ENCODE data around the gene SDC1. TPM values are rescaled to one million over a fixed set of nuclear protein-coding genes. Genes with fewer than 3 reads are reported as not detected.

Gene SDC1
- total and polyA plus RNA-seq, 8 donors, result 16.0 to 140 (median 45.0) TPM

DNA sequence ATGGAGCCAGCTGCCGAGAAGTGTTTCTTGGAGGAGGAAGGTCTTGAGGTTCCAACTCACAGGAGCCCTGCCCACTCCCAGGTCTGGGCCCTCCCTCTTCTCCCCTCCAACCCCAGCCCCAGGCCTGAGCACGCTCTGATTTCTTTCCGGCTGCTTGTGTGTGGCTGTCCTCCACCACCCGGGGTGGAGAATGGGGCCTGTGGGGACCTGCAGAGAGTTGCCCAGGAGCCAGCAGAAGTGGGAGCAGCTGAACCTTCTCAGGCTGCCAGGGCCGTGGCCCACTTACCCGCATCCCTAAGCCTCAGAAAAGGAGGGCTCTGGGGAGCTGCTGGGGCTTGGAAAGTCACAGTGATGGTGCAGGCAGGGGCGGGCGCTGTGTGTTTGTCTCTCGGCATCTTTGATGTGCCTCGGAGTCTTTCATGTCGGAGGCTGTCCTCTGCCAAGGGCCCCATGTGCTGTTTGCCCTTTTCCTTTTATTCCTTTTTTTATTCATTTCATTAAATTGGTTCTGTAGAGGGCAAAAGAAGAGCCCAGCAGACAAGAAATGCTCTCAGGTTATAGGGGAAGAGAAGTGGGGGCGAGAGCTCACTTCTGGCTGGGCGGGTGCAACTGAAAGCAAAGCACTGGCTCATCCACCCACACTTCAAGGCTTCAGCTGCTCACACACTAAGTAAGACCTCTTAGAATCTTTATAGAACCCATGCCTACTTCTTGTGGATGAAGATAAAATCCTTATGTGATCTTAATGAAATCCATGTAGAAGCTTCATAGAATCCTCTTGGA lies 52.5 kb downstream of the SDC1 start:
- DNase-seq, result peak; percentile 23 to 51
- Histone ChIP-seq H3K36me3 (no peaks in the 10 kb centered on the region), H3K4me1 (no peaks in the 10 kb centered on the region), H3K27me3 (peaks cover 0 to 7% (median 0%) of the 10 kb centered on the region in 3 donors), H3K9me3 (no peaks in the 10 kb centered on the region), H3K27ac (no peak overlapping the region), H3K4me3 (no peak overlapping the region)
- TF ChIP-seq POLR2A (IDR thresholded peaks at IDR 0.05) (no peak), EP300 (IDR thresholded peaks at IDR 0.05) (no peak)
- intact Hi-C loops (cut with DNase I; ENCODE audit: low total_unique reads), result no loop called here
- 71 to 91% (median 82%) methylated on average over 10 to 13 of the region's 13 CpGs for WGBS, 5 donors

DNA sequence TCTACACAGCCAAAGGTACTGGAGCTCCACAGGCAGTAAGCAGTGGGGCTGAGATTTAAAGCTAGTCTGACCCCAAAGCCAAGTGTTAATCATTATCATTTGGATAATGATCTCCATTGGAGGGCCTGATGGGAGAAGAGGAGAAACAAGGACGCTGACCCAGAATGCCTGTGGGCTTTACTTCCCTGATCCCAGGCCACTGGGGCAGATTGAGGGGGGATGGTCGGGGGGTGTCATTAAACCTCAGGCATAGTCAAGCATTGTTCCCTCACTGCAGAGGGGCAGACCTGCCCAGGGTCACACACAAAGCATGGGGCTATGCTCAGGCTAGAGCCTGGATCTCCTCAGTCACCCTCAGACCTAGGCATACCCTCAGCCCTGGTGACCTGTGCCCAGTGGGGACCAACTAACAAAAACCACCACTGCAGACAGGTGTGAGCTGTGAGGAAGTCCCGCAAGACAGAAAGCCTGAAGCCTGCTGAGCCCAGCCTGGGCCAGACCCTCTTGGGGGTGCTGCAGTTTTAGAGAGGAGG lies 53.4 kb downstream of the SDC1 start:
- H3K4me1 ChIP-seq, result no peaks in the 10 kb centered on the region
- no peak for TF ChIP-seq POLR2A (IDR thresholded peaks at IDR 0.05)
- TF ChIP-seq, protein P1, sequence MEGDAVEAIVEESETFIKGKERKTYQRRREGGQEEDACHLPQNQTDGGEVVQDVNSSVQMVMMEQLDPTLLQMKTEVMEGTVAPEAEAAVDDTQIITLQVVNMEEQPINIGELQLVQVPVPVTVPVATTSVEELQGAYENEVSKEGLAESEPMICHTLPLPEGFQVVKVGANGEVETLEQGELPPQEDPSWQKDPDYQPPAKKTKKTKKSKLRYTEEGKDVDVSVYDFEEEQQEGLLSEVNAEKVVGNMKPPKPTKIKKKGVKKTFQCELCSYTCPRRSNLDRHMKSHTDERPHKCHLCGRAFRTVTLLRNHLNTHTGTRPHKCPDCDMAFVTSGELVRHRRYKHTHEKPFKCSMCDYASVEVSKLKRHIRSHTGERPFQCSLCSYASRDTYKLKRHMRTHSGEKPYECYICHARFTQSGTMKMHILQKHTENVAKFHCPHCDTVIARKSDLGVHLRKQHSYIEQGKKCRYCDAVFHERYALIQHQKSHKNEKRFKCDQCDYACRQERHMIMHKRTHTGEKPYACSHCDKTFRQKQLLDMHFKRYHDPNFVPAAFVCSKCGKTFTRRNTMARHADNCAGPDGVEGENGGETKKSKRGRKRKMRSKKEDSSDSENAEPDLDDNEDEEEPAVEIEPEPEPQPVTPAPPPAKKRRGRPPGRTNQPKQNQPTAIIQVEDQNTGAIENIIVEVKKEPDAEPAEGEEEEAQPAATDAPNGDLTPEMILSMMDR (IDR thresholded peaks at IDR 0.05), result no peak
- no peak for TF ChIP-seq EP300 (IDR thresholded peaks at IDR 0.05)
- TF ChIP-seq POLR2AphosphoS5 (IDR thresholded peaks at IDR 0.05), result no peak
- WGBS, 5 donors, result 88 to 100% (median 92%) methylated on average over 2 to 3 of the region's 3 CpGs
- DNase-seq, result peak in 1 of 2 donors; percentile 10
- H3K27ac ChIP-seq, result no peak overlapping the region
- peaks cover 0 to 7% (median 0%) of the 10 kb centered on the region in 3 donors for H3K27me3 ChIP-seq
- no peaks in the 10 kb centered on the region for H3K9me3 ChIP-seq
- intact Hi-C loops (cut with DNase I; ENCODE audit: low total_unique reads), result no loop called here
- no peaks in the 10 kb centered on the region for H3K36me3 ChIP-seq
- H3K4me3 ChIP-seq, result no peak overlapping the region

DNA sequence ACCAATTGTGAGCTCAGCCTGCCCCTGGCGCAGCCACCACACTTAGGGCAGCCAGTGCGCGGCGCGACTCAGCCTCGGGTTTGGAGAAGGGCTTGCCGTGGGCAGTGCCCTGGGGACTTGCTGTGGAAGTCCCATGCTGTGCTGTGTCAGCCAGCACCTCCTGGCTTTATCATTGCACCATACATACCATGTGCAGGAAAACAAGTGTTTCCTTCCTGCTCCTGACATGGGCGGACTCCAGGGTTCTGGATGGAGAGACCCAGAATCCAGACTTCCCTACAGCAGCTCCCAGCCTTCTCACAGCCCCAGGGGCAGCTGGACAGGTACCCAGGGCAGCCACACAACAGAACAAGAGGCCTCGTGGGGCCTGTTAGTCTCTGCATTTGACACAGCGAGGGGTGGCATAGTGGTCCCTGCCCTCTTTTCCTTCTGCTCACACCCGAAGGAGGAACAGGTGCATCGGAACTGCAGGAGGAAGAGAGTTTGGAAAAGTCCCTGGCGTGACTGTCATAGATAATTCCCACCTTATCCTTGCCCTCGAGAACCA lies 54.2 kb downstream of the SDC1 start:
- 72 to 87% (median 82%) methylated on average over 14 of the region's 14 CpGs for WGBS, 5 donors
- H3K27me3 ChIP-seq, result peaks cover 0 to 7% (median 0%) of the 10 kb centered on the region in 3 donors
- H3K9me3 ChIP-seq, result no peaks in the 10 kb centered on the region
- DNase-seq, result peak in 1 of 2 donors; percentile 15
- H3K4me1 ChIP-seq, result no peaks in the 10 kb centered on the region
- no peak for TF ChIP-seq POLR2A (IDR thresholded peaks at IDR 0.05)
- TF ChIP-seq POLR2AphosphoS5 (IDR thresholded peaks at IDR 0.05), result no peak
- TF ChIP-seq, protein P1 (IDR thresholded peaks at IDR 0.05), result no peak
- TF ChIP-seq EP300 (IDR thresholded peaks at IDR 0.05), result no peak
- H3K4me3 ChIP-seq, result no peak overlapping the region
- intact Hi-C loops (cut with DNase I; ENCODE audit: low total_unique reads), result no loop called here
- no peaks in the 10 kb centered on the region for H3K36me3 ChIP-seq
- no peak overlapping the region for H3K27ac ChIP-seq

DNA sequence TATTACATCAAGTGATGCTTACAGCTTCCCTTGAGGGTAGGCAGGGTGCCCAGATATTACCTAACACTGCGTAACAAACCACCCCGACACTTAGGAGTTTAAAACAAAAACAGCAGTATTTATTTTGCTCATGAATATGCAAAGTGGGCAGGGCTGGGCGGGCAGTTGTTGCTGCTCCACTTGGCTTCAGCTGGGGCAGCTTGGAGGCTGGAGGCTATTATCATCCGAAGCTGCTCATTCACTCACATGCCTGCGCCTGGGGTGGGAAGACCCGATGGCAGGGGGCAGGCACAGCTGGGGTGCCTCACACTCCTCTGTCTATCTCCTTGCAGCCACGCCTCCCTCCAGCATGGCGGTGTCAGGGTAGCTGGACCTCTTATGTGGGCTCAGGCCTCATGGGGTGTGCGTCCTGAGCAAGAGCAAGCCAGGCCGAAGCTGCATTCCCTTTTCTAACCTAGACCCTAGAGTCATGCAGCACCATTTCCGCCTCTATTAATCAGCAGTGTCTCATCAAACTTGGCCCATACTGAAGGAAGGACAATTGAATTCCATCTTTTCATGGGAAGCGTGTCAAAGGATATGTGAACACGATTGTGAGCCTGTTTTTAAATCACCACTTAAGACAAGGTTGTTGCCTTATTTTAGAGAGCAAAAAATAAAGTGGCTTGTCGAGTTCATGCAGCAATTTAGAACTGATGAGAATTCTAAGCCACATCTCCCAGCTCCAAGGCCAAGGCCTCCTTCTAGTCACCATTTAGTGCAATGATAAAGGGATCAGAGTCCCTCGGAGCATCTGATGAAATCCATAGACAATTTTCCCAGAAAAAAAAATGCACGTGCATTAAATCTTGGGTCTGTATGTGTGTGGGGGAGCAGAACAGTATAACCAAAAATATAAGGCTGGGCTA lies 54.9 kb downstream of the SDC1 start:
- intact Hi-C loops (cut with DNase I; ENCODE audit: low total_unique reads), result no loop called here
- DNase-seq, result peak in 1 of 2 donors; percentile 23
- H3K27ac ChIP-seq, result no peak overlapping the region
- H3K4me1 ChIP-seq, result no peaks in the 10 kb centered on the region
- H3K36me3 ChIP-seq, result no peaks in the 10 kb centered on the region
- H3K27me3 ChIP-seq, result peaks cover 0 to 7% (median 0%) of the 10 kb centered on the region in 3 donors
- H3K9me3 ChIP-seq, result no peaks in the 10 kb centered on the region
- H3K4me3 ChIP-seq, result no peak overlapping the region
- TF ChIP-seq, protein P1 (IDR thresholded peaks at IDR 0.05), result no peak
- TF ChIP-seq POLR2AphosphoS5 (IDR thresholded peaks at IDR 0.05), result no peak
- no peak for TF ChIP-seq EP300 (IDR thresholded peaks at IDR 0.05)
- TF ChIP-seq POLR2A (IDR thresholded peaks at IDR 0.05), result no peak
- WGBS, 5 donors, result 79 to 90% (median 82%) methylated on average over 16 of the region's 16 CpGs
